Measurements from ENCODE around the gene KRT7.
"Not testable (repeated sequence)": the region's sequence is repeated elsewhere in the genome, so short reads cannot be mapped to it uniquely, and the experiment has no call there.

KRT7 gene

DNA sequence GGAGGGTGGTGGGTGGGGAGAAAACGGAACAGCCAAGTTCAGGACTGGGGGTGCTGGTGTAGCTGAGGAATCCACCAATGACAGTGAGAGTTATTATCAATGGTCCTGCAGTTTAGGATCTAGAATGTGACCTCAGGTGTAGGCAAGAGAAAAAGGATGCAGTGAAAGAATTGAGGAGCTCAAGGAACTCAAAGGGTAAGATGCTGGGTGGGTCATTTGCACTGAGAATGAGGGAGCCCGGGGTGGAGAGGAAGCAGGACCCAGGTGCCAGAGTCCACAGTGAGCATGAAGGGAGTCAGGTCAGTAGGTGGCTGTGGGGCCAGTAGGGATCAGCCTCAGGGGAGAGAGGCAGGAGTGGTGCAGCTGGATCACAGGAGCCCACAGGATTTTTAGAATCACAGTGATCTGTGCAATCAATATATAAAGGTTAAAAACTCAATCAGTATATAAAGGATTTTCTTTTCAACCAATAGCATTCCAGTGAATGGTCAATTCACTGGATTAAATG, 3.2 kb upstream of the KRT7 start:
- DNase-seq (ENCODE audit: low read depth in 3 of 3) = no peak

DNA sequence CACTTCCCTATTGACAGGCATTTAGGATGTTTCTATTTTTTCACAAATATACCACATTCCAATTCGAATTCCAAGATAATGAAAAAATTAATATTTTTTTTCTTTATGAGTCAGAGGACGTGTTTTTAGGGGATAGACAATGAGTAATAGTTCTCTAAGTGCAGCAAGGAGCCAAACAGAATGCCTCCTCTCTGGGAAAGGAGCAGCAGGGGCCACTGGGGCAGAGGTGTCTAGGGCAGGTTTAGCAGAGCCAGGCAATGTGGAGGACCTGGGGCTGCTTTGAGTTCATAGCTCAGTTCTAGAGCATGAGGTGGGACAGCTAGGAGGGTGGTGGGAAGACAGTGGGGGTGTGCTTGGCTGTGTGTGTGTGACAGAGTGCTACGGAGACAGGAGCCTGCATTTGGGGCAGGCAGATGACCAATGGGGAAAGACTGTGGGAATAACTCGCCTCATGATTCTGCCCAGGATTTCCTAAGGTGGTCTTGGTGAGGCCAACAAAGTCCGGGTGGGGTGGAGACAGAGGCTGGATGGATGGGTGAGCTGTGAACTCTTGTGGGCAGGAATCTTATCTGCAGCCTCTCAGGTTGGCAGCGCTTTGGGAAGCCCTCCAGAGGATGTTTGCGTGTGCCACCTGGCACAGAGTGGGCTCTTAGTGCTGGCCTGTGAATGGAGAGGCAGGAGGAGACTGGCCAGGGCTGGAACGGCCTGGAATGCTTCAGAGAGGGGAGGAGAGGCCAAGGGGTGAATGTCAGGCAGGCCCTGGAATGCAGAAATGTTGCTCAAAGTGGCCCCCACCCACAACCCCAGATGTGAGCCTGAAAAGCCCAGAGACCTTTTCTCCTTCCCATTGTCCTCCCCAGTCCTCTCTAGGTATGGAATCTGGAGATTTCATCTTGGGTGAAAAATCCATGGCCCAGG, 2.4 kb upstream of the KRT7 start:
- DNase-seq (ENCODE audit: low read depth in 3 of 3) = no peak

DNA sequence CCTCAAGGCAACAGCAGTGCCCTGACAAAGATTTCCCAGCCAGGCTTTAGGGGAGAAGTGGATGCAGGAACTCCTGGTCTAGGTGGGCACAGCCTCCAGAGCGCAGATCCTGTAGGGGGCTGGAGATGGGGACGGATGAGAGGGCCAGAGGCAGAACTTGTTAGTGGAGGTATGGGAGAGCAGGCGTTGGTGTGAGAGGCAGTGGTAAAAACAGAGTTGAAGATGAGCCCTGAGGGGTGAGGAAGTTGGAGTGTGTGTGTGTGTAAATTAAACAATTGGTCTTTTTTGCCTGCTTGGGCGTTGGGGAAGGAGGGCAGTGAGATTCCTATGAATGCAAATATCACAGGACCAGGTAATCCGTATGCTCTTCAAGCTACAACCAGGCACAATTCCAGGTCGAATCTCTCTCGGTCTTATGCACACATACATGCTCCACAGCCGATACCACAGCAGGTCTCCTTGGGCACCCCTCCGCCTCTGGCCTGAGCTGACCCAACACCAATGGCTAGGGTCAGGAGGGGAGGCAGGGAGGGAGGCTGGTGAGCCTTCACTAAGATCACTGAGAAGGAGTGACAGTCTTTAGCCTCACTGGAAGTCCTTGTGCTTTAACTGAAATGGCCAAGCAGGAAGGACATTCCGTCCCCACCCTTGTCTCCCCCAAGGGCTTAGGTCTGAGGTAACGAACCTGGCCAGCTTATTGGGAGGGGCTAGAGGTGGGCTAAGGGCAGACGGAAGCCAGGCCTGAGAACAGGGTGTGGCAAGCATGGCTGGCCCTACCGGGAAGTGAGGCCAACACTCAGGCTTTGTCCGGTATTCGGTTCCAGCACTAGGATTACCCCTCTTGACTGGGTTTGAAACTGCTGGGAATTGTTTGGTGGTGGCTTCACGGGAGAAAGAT, 1.5 kb upstream of the KRT7 start:
- DNase-seq (ENCODE audit: low read depth in 3 of 3) = no peak

DNA sequence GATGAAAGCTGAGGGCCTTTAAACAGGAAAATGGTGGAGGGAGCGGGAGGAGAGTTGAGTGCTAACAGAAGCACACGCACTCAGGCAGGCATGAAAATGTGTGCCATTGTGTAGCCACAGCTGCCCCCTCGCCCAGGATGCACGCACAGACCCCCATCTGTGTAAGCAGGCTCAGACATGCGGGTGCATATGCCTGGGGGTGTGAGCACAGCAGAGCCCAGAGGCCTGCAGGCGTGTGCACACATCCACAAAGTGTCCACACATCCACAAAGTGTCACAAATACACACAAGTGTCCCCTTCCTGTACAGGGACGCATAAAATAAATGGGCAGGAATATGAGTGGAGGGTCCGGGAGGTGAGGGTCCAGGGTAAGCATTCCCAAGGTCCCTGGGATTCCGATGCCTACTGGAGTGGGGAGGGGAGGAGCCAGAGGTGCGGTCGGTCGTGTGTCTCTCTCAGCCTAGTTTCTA, 805 bp upstream of the KRT7 start:
- no peak for DNase-seq (ENCODE audit: low read depth in 3 of 3)

DNA sequence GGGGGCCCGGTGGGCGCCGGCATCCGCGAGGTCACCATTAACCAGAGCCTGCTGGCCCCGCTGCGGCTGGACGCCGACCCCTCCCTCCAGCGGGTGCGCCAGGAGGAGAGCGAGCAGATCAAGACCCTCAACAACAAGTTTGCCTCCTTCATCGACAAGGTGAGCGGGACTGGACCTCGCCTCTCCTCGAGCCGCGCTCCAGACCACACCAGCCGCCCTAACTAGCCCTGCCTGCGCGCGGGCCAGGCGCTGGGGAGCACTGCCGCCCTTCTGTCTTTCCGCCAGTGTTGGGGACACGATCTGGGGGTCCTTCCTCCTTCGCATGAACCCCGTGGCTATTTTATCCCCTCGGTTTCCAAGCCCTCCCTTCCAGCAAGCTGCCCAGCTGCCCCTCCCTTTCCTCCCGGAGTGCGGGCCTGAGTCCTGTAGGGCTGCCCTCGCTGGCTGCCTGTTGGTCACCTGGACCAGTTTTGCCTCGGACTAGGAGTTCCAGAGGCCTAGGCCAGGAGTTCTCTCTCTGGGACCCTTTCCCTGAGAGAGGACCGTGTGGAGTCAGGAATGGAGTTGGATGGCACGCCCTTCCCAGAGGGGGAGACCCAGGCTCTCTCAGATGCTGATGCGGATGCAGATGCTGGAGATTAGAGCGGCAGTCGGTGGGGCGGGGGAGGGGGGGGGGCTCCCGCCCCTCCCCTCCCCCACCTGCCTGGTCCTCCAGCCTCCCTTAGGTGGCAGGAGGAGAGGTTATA, 592 bp downstream of the KRT7 start:
- no peak for DNase-seq (ENCODE audit: low read depth in 3 of 3)

DNA sequence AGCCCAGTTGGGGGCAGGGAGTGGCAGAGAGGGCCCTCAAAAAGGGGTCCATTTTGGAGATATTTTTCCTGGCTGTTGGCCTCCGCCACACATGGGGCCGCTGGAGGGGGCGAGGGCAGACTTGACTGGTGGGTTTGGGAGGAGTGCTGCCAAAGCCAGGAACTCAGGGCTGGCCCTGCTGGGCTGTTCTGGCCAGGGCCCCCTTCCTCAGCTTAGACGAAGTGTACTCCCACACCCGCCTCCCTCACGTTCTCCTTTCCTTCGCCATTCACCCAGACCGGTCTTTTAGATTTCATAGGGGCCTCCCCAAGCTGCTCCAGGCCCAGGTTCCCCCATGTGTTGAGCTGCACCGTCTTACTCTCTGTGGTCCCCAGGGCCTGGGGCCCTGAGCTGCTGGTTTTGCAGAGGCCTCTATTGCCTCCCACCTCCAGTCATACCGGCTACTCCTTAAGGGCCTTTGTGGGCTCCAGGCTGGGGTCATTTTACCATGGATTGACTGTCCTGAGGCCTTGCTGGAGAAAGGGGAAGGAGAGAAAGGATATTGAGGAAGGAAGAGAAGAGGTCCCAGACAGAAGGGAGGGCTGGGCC, 1.3 kb downstream of the KRT7 start:
- DNase-seq (ENCODE audit: low read depth in 3 of 3) = no peak

DNA sequence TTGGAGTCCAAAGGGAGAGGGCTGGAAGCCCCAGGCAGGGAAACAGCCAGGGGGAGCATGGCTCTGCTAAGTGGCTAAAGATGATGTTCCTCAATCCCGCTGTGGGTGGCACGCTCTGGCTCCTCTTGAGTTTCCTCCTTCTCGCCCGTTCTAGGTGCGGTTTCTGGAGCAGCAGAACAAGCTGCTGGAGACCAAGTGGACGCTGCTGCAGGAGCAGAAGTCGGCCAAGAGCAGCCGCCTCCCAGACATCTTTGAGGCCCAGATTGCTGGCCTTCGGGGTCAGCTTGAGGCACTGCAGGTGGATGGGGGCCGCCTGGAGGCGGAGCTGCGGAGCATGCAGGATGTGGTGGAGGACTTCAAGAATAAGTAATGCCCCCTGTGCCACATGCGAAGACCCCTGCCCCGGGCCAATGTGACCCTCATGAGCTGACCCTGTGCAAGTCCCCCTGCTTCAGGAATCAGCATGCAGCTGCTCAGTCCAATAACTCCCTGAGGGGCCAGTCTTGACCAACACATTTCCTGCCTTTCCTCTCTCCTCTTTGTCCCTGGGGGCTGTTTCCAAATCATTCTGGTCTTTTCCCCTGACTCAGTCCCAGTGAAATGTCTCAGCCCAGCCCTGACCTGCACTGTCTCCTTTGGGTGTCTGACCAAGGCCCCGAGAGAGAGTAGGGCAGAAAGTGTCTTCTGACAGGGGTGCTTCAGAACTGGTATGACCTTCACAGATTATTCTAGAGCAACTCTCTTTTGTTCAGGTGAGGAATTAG, 2.1 kb downstream of the KRT7 start:
- no peak for DNase-seq (ENCODE audit: low read depth in 3 of 3)

DNA sequence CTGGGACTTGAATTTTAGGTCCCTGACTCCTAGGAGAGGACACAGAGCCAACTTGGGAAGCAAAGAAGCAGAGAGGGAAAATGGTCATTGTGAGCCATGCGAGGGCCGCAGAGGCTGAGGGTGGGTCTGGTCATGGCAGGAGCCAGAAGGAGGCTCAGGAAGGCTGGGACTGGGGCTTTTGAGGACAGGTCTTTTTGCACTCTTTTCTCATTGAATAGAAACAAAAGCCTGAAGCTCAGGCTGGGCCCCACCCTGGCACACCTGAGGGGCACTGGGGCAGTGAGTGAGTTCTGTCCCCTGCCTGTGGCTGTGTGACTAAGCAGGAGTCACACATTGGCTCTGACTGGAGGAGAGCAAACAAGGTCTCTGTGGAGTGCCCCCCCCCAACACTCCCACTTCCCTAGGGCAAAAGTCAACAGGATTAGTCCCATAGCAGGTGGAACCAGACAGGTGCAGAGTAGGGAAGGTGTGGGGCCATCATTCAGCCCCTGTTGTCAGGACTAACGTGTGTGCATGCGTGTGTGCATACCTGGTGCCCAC, 2.8 kb downstream of the KRT7 start:
- DNase-seq (ENCODE audit: low read depth in 3 of 3) = no peak

DNA sequence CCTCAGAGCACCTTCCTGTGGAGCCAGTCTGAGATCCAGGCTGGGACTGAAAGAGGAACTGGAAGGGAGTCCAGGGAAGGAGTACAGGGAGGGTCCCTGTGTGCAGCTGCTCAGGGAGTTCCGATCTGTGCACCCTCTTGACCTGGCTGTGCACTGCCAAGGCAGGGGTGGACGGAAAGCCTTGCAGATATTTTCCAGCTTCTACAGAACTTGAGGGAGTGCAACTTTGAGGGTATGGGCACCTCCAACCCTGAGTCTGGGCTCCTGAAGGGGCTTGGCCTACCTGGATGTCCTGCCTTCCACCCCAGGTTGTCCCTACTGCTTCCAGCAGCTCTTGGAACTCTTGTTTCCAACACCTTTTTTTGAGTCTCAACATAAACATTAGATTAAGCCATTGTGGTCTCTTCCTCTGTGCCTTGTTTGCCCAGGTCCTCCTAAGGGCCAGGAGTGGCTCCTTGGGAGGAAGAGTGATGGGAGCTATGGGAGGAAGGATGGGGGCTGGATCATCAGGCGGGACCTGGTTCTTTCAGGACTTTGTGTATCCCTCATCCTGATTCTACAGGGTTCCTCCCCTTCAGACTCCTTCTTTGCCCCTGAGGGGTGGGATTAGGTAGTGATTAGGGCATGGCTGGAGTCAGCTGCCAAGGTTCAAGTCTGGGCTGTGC, 3.5 kb downstream of the KRT7 start:
- no peak for DNase-seq (ENCODE audit: low read depth in 3 of 3)

DNA sequence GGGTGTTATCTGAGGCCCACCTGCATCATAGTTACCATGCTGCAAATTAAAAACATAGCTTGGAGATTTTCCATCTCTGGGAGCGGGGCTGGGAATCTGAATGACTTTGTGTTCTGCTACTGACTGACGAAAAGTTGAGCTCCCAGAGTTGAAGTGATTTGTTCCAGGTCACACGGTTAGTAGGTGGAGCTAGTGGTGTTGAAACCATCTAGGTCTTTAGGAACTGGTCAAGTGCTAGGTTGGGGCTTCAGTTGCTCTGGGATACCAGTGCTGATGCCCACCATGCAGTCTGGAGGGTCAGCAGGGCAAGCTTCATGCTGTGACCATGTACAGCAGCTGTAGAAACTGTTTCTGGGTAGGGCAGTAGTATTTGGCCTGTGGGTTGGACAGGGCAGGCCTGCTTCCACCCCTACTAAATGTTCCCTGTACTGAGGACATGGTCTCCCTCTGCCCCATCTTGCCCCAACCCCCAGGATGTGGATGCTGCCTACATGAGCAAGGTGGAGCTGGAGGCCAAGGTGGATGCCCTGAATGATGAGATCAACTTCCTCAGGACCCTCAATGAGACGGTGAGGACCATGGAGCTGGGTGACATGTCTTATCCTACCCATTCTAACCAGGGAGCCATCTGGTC, 5.3 kb downstream of the KRT7 start:
- DNase-seq (ENCODE audit: low read depth in 3 of 3) = no peak

DNA sequence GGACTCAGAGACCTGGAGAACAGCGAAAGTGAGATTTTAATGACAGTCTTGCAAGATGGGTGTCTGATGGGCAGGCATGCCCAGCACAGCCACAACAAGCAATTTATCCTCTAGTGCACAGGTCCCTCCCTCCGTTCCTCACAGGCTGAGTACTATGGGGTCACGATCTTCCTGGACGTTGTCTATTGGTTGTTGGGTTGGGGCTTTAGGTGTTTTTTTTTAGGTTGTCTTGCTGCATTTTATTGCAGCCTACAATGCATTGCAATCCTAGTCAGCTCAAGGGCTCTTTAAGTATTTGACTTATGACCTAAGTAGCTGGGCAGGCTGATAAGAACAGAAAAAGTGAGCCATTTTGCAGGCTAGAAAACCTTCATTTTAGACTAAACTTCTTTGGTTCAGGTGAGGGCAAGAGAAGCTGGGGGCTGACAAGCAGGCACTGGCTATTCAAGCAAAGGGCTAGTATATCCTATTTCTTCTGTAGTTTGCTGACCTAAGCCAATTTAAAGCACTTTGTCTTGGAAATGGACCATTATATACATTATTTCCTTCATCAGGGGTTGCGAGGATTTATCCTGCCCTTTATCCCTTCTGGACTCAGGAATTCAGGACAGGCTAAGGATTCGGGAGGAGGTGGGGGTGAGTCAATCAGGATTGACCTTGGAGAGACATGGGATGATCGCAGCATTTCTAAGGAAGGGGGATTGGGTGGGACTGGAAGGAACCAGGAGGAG, 6.0 kb downstream of the KRT7 start:
- DNase-seq (ENCODE audit: low read depth in 3 of 3) = no peak

DNA sequence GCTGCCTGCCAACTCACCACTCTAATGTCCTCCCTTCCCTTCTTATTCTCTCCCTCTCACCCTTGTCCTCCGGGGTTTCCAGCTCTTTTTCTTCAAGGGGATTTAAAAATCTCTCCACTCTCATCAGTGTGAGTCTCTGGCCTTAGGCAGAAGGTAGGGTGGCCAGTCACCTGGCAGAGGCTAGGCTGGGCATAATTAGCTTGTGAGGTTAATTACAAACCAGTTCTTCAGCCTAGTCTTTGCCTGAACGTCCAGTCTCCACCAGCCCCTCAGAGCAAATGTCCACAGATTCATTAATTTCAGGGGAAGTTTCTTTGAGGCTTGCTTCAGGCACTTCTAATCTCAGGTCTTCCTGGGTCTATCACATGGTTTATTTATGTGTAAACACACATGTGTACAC, 6.7 kb downstream of the KRT7 start:
- no peak for DNase-seq (ENCODE audit: low read depth in 3 of 3)

DNA sequence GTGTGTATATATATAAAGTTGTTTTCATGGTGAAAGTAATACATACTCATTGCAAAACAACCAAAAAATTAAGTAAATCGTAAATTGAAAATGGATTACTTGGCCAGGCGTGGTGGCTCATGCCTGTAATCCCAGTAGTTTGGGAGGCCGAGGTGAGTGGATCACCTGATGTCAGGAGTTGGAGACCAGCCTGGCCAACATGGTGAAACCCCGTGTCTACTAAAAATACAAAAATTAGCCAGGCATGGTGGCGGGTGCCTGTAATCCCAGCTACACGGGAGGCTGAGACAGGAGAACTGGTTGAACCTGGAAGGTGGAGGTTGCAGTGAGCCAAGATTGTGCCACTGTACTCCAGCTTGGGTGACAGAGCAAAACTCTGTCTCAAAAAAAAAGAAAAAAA, 7.2 kb downstream of the KRT7 start:
- DNase-seq (ENCODE audit: low read depth in 3 of 3) = not testable (repeated sequence)

DNA sequence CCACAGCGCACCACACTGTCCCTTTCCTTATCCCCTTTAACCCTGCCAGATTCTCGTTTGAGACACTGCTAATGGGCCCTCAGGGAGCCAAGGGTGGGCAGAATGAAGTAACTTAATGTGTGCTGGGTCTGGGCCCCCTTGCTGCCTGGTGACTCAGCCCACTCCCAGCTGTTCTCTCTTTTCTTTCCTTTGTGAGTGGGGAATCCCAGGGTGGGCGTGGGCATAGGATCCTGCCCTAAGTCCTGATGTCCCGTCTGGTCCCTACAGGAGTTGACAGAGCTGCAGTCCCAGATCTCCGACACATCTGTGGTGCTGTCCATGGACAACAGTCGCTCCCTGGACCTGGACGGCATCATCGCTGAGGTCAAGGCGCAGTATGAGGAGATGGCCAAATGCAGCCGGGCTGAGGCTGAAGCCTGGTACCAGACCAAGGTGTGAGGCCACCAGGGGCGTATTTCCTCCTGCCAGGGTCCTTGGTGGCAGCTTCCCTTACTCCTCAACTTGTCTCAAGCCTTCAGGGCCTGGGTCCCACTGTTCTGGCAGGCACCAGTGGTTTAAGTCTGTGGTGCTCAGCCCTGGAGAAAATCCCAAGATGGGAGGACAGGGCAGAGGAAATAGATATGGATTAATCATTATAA, 8.3 kb downstream of the KRT7 start:
- no peak for DNase-seq (ENCODE audit: low read depth in 3 of 3)

DNA sequence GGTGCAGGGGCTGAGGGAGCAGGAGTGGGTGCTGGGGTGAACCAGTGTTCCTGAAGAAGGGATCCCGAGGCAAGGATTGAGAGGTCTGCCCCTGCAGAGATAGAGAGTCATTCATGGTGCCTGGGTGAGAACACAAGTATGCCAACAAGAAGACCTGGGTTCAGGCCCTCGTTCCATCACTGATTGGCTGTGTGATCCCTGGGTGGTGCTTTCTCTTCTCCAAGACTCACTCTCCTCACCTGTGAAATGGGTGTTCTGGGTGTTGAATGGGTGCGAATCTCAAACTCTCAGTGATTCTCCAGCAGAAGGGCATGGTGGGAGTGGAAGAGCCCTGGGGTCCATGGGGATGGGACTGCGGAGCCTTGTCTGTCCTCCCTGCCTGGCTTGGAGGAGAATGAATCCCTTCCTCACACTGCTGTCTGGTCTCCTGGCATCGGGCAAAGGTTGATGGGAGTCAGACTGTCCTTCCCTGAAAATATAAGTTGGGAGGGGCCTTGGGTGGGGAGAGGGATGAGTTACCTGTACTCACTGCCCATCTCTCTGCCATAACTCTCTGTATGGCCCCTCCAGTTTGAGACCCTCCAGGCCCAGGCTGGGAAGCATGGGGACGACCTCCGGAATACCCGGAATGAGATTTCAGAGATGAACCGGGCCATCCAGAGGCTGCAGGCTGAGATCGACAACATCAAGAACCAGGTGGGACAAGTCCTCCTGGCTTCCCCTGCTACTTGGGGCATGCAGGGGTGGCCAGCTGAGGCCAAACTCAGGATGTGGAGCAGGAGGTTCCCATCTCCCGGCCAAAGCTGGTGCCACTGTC, 9.6 kb downstream of the KRT7 start:
- no peak for DNase-seq (ENCODE audit: low read depth in 3 of 3)

DNA sequence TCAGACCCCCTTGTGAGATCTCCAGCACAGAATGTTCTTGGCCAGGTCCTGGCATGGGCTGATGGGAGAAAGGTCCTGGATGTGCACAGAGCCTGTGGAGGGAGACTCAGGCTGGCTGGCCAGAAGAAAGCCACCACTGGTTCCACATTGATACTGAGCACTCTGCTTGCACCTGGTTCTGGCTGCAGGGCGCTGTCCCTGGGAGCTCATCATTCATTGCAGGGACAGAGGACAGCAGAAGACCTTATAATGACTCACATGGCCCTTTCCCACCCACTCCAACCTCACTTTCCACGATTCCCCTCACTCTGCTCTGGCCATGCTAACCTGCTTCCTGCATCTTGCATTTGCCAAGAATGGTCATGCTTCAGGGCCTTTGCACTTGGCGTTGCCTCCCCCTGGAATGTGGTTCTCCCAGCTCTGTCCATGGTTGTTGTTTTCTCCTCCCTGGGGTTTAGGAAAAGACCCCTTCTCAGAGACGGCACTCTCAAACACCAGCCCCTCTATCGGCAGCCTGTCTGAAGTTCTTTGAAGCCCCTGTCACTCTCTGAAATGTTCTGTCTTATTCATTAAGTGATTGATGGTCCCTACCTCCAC, 10.3 kb downstream of the KRT7 start:
- DNase-seq (ENCODE audit: low read depth in 3 of 3) = no peak
